WTC11 (cell line): ENCODE data around the gene GLIPR2. TPM values are rescaled to one million over a fixed set of nuclear protein-coding genes. Genes with fewer than 3 reads are reported as not detected.
A peak's percentile ranks its signal among the peaks of the same experiment; 100 is the strongest.

Source experiments
- ATAC-seq: fragments of 200-7000 bp; cut with Tn5 transposase; 2 replicates; pipeline ENCODE4 v1.10.0; 2021; ENCODE audit warnings: mild to moderate bottlenecking, moderate library complexity
- CTCF ChIA-PET: fragments of 300-600 bp; sonication (Branson Sonifier 250); formaldehyde crosslinking; loops from one replicate; lab custom pipeline; 2021; ENCODE audit warnings: antibody characterized with exemption; lab: Charles Lee
- POLR2A ChIA-PET: fragments of 350-600 bp; sonication (Branson Sonifier 250); formaldehyde crosslinking; loops from one replicate; lab custom pipeline; 2021; ENCODE audit warnings: antibody characterized with exemption; lab: Charles Lee
- DNase-seq: peaks from one replicate; pipeline ENCODE4 v3.0.0; 2021; ENCODE audit warnings: low spot score
- H3K27ac Mint-ChIP-seq: 2 replicates; pipeline ENCODE4 v1.8.0; 2021; ENCODE audit warnings: mixed read lengths
- H3K27me3 Mint-ChIP-seq: 2 replicates; pipeline ENCODE4 v1.8.0; 2021; ENCODE audit warnings: low read depth, mild to moderate bottlenecking, moderate library complexity, mixed read lengths
- H3K36me3 Mint-ChIP-seq: 2 replicates; pipeline ENCODE4 v1.8.0; 2021; ENCODE audit warnings: mixed read lengths
- H3K4me1 Mint-ChIP-seq: 2 replicates; pipeline ENCODE4 v1.8.0; 2022; ENCODE audit warnings: mixed read lengths
- H3K4me3 Mint-ChIP-seq: 2 replicates; pipeline ENCODE4 v1.8.0; 2021; ENCODE audit warnings: mild to moderate bottlenecking, moderate library complexity, mixed read lengths
- H3K9me3 Mint-ChIP-seq: 2 replicates; pipeline ENCODE4 v1.8.0; 2021; ENCODE audit warnings: mixed read lengths
- ATF6 ChIP-seq: sonication (generic); formaldehyde crosslinking; IDR thresholded peaks from 2 replicates; pipeline ENCODE4 v1.8.1; 2023; ENCODE audit warnings: mild to moderate bottlenecking, missing genetic modification reagents
- CBFB ChIP-seq: sonication (generic); formaldehyde crosslinking; IDR thresholded peaks from 2 replicates; pipeline ENCODE4 v1.8.1; 2022; ENCODE audit warnings: mild to moderate bottlenecking, low read depth, missing genetic modification reagents
- CREM ChIP-seq: sonication (generic); formaldehyde crosslinking; IDR thresholded peaks from 2 replicates; pipeline ENCODE4 v1.8.1; 2022; ENCODE audit warnings: mild to moderate bottlenecking, missing genetic modification reagents, moderate library complexity
- EMX1 ChIP-seq: fragments of 250-450 bp; sonication (Bioruptor Pico); IDR thresholded peaks from 2 replicates; pipeline ENCODE4 v1.8.0; 2021; ENCODE audit warnings: mild to moderate bottlenecking
- ETV6 ChIP-seq: sonication (generic); formaldehyde crosslinking; IDR thresholded peaks from 2 replicates; pipeline ENCODE4 v1.8.1; 2022; ENCODE audit warnings: mild to moderate bottlenecking, missing genetic modification reagents
- FOXJ3 ChIP-seq: sonication (generic); formaldehyde crosslinking; IDR thresholded peaks from 2 replicates; pipeline ENCODE4 v1.9.0; 2021; ENCODE audit warnings: missing genetic modification reagents, mild to moderate bottlenecking, borderline replicate concordance
- FOXP4 ChIP-seq: sonication (generic); formaldehyde crosslinking; IDR thresholded peaks from 2 replicates; pipeline ENCODE4 v1.8.0; 2022; ENCODE audit warnings: mild to moderate bottlenecking, missing genetic modification reagents
- GTF2I ChIP-seq: fragments of 250-450 bp; sonication (Bioruptor Pico); conservative IDR thresholded peaks from 2 replicates; pipeline ENCODE4 v1.4.0; 2021; ENCODE audit warnings: mild to moderate bottlenecking
- HMGA2 ChIP-seq: fragments of 250-450 bp; sonication (Bioruptor Pico); IDR thresholded peaks from 2 replicates; pipeline ENCODE4 v1.4.0; 2021; ENCODE audit warnings: mild to moderate bottlenecking, moderate library complexity
- IRF2 ChIP-seq: sonication (generic); formaldehyde crosslinking; IDR thresholded peaks from 2 replicates; pipeline ENCODE4 v1.8.0; 2022; ENCODE audit warnings: low read depth, missing genetic modification reagents, borderline replicate concordance
- KAT7 ChIP-seq: sonication (generic); formaldehyde crosslinking; IDR thresholded peaks from 2 replicates; pipeline ENCODE4 v1.8.1; 2023; ENCODE audit warnings: missing genetic modification reagents, mild to moderate bottlenecking, borderline replicate concordance
- MAX ChIP-seq: sonication (generic); formaldehyde crosslinking; IDR thresholded peaks from 2 replicates; pipeline ENCODE4 v1.8.0; 2022; ENCODE audit warnings: mild to moderate bottlenecking, missing genetic modification reagents
- MYBL2 ChIP-seq: sonication (generic); formaldehyde crosslinking; IDR thresholded peaks from 2 replicates; pipeline ENCODE4 v1.8.1; 2023; ENCODE audit warnings: mild to moderate bottlenecking, moderate library complexity, missing genetic modification reagents
- OVOL2 ChIP-seq: fragments of 250-450 bp; sonication (Bioruptor Pico); IDR thresholded peaks from 2 replicates; pipeline ENCODE4 v1.9.0; 2021; ENCODE audit warnings: mild to moderate bottlenecking, borderline replicate concordance
- PREB ChIP-seq: sonication (generic); formaldehyde crosslinking; IDR thresholded peaks from 2 replicates; pipeline ENCODE4 v1.8.1; 2022; ENCODE audit warnings: mild to moderate bottlenecking, missing genetic modification reagents, moderate library complexity, borderline replicate concordance
- SMAD4 ChIP-seq: sonication (generic); formaldehyde crosslinking; IDR thresholded peaks from 2 replicates; pipeline ENCODE4 v1.8.0; 2022; ENCODE audit warnings: mild to moderate bottlenecking, missing genetic modification reagents
- SP1 ChIP-seq: sonication (generic); formaldehyde crosslinking; conservative IDR thresholded peaks from 2 replicates; pipeline ENCODE4 v1.8.1; 2022; ENCODE audit warnings: missing genetic modification reagents
- TEAD1 ChIP-seq: sonication (generic); formaldehyde crosslinking; IDR thresholded peaks from 2 replicates; pipeline ENCODE4 v1.8.0; 2022; ENCODE audit warnings: mild to moderate bottlenecking, missing genetic modification reagents
- TP53 ChIP-seq: sonication (generic); formaldehyde crosslinking; IDR thresholded peaks from 2 replicates; pipeline ENCODE4 v1.8.1; 2023; ENCODE audit warnings: mild to moderate bottlenecking, missing genetic modification reagents
- ZBTB21 ChIP-seq: sonication (generic); formaldehyde crosslinking; IDR thresholded peaks from 2 replicates; pipeline ENCODE4 v1.8.1; 2023; ENCODE audit warnings: mild to moderate bottlenecking, missing genetic modification reagents, borderline replicate concordance
- ZNF219 ChIP-seq: sonication (generic); formaldehyde crosslinking; IDR thresholded peaks from 2 replicates; pipeline ENCODE4 v1.8.0; 2023; ENCODE audit warnings: missing genetic modification reagents, mild to moderate bottlenecking, borderline replicate concordance
- ZNF416 ChIP-seq: fragments of 250-450 bp; sonication (Bioruptor Pico); IDR thresholded peaks from 2 replicates; pipeline ENCODE4 v1.9.0; 2021; ENCODE audit warnings: mild to moderate bottlenecking, inconsistent platforms
- ZNF423 ChIP-seq: fragments of 250-450 bp; sonication (Bioruptor Pico); IDR thresholded peaks from 2 replicates; pipeline ENCODE4 v2.1.2; 2022; ENCODE audit warnings: mild to moderate bottlenecking, moderate library complexity
- total RNA-seq: library from RNA; stranded (reverse); gene quantifications from 3 replicates; pipeline ENCODE4 v1.2.3, GENCODE V29; 2021
- TF ChIP-seq, protein P1 (sequence below): sonication (generic); formaldehyde crosslinking; conservative IDR thresholded peaks from 2 replicates; pipeline ENCODE4 v1.8.1; 2022; ENCODE audit warnings: mild to moderate bottlenecking, missing genetic modification reagents
- TF ChIP-seq, protein P2 (sequence below): fragments of 250-450 bp; sonication (Bioruptor Pico); IDR thresholded peaks from 2 replicates; pipeline ENCODE4 v1.9.0; 2021; ENCODE audit warnings: mild to moderate bottlenecking
- TF ChIP-seq, protein P3 (sequence below): sonication (generic); formaldehyde crosslinking; IDR thresholded peaks from 2 replicates; pipeline ENCODE4 v1.8.1; 2023; ENCODE audit warnings: mild to moderate bottlenecking, moderate library complexity, missing genetic modification reagents

Gene GLIPR2
- total RNA-seq, 1 experiment from 2014 or later = 3.7 TPM

- H3K4me3 Mint-ChIP-seq = no peak overlapping the region
- ATAC-seq (peak; percentile 82), DNase-seq (no peak)
- TF ChIP-seq KAT7 (CRISPR knock-in tag) = no peak
- no peak for TF ChIP-seq ZNF423
- TF ChIP-seq OVOL2 (CRISPR knock-in tag) = no peak
- TF ChIP-seq FOXP4 (CRISPR knock-in tag) = no peak
- TF ChIP-seq CBFB (CRISPR knock-in tag) = no peak
- TF ChIP-seq PREB = no peak
- no peak for TF ChIP-seq ZNF219 (CRISPR knock-in tag)
- TF ChIP-seq, protein P1, sequence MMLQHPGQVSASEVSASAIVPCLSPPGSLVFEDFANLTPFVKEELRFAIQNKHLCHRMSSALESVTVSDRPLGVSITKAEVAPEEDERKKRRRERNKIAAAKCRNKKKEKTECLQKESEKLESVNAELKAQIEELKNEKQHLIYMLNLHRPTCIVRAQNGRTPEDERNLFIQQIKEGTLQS (CRISPR knock-in tag) = no peak
- no peak for TF ChIP-seq ZNF416
- TF ChIP-seq, protein P2, sequence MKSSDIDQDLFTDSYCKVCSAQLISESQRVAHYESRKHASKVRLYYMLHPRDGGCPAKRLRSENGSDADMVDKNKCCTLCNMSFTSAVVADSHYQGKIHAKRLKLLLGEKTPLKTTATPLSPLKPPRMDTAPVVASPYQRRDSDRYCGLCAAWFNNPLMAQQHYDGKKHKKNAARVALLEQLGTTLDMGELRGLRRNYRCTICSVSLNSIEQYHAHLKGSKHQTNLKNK (CRISPR knock-in tag) = no peak
- TF ChIP-seq ETV6 = no peak
- TF ChIP-seq FOXJ3 (CRISPR knock-in tag) = no peak
- no peak for TF ChIP-seq ZBTB21 (CRISPR knock-in tag)
- no peak for TF ChIP-seq TEAD1 (CRISPR knock-in tag)
- TF ChIP-seq SMAD4 (CRISPR knock-in tag) = no peak
- no peak for TF ChIP-seq CREM (CRISPR knock-in tag)
- no peak for TF ChIP-seq MYBL2 (CRISPR knock-in tag)
- H3K4me1 Mint-ChIP-seq = peaks cover 33% of the 10 kb centered on the region
- peaks cover 13% of the 10 kb centered on the region for H3K36me3 Mint-ChIP-seq
- peak overlapping the region; percentile 34 for H3K27ac Mint-ChIP-seq
- H3K27me3 Mint-ChIP-seq = no peaks in the 10 kb centered on the region
- ChIA-PET POLR2A (no interaction called here), CTCF (interaction anchor here (0.5 to 1.6 kb wide), 4 partner anchors 11 to 144 kb away, joined by 4 to 5 read pairs (median 4); no protein-coding TSS in a partner anchor)
- peaks cover 10% of the 10 kb centered on the region for H3K9me3 Mint-ChIP-seq
These were observed 45.2 kb upstream of the GLIPR2 start for GRCh38 chr9:36091026-36091953.

- no peak for ATAC-seq
- Mint-ChIP-seq H3K4me1 (peaks cover 33% of the 10 kb centered on the region), H3K36me3 (peaks cover 6% of the 10 kb centered on the region), H3K9me3 (peaks cover 2% of the 10 kb centered on the region), H3K27me3 (no peaks in the 10 kb centered on the region), H3K27ac (no peak overlapping the region; the same call in none of the 2 replicates), H3K4me3 (no peak overlapping the region)
- ChIA-PET CTCF (interaction anchor here (0.5 to 1.6 kb wide), 6 partner anchors 10 to 145 kb away, joined by 3 to 5 read pairs (median 4); no protein-coding TSS in a partner anchor), POLR2A (no interaction called here)
- DNase-seq = no peak
- TF ChIP-seq SP1 (CRISPR knock-in tag) (no peak), IRF2 (CRISPR knock-in tag) (no peak), ATF6 (CRISPR knock-in tag) (no peak), SMAD4 (CRISPR knock-in tag) (no peak), TEAD1 (CRISPR knock-in tag) (no peak), MAX (no peak), TP53 (CRISPR knock-in tag) (no peak), HMGA2 (no peak), EMX1 (no peak), GTF2I (CRISPR knock-in tag) (no peak)
- TF ChIP-seq, protein P3, sequence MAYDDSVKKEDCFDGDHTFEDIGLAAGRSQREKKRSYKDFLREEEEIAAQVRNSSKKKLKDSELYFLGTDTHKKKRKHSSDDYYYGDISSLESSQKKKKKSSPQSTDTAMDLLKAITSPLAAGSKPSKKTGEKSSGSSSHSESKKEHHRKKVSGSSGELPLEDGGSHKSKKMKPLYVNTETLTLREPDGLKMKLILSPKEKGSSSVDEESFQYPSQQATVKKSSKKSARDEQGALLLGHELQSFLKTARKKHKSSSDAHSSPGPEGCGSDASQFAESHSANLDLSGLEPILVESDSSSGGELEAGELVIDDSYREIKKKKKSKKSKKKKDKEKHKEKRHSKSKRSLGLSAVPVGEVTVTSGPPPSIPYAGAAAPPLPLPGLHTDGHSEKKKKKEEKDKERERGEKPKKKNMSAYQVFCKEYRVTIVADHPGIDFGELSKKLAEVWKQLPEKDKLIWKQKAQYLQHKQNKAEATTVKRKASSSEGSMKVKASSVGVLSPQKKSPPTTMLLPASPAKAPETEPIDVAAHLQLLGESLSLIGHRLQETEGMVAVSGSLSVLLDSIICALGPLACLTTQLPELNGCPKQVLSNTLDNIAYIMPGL = no peak
These were observed 44.5 kb upstream of the GLIPR2 start for GRCh38 chr9:36092014-36092413.
